Pancreas (tissue), 10 donors: ENCODE data around the gene C19orf25. TPM values are rescaled to one million over a fixed set of nuclear protein-coding genes. Genes with fewer than 3 reads are reported as not detected.

Experiments used
- ATAC-seq, 4 donors: fragments of 200-7000 bp; cut with Tn5 transposase; one replicate each; pipeline versions ENCODE4 v1.8.0 to v1.9.1; 2020; ENCODE audit warnings: mild to moderate bottlenecking in 4 of 4, moderate library complexity in 4 of 4
- DNase-seq, 6 donors: peaks; one replicate each; pipeline ENCODE4 v3.0.0-alpha.2; 2020
- FAIRE-seq: peaks from 2 replicates; lab custom pipeline; 2012; peaks lifted over from hg19 to GRCh38; lab: Jason Lieb, UNC
- H3K27ac ChIP-seq, 4 donors: fragments of 200-600 bp; sonication (generic); 1 replicate in 3 of 4; 2 replicates in 1 of 4; pipeline versions ENCODE4 v1.5.0 to v1.8.0; 2020
- H3K27me3 ChIP-seq, 4 donors: fragments of 200-600 bp; one replicate each; pipeline ENCODE4 v1.8.0; 2021
- H3K36me3 ChIP-seq, 3 donors: fragments of 200-600 bp; sonication (generic) in 1 of 3; one replicate each; pipeline versions ENCODE4 v1.5.0 to v1.8.0; 2020 to 2021
- H3K4me1 ChIP-seq, 3 donors: fragments of 200-600 bp; one replicate each; pipeline ENCODE4 v1.8.0; 2021
- H3K4me3 ChIP-seq, 4 donors: fragments of 200-600 bp; sonication (generic) in 2 of 4; one replicate each; pipeline versions ENCODE4 v1.5.0 to v1.8.0; 2020 to 2021
- H3K9me3 ChIP-seq, 4 donors: fragments of 200-600 bp; one replicate each; pipeline ENCODE4 v1.8.0; 2021
- CTCF ChIP-seq, 4 donors: fragments of 200-600 bp; sonication (generic) in 3 of 4; IDR thresholded peaks; one replicate each; pipeline versions ENCODE4 v1.5.0 to v1.8.0; 2021; ENCODE audit warnings: antibody characterized with exemption in 4 of 4
- WGBS, 2 donors: extraction: QIAGEN DNeasy Blood & Tissue Kit; methylation state at CpG; one replicate each; pipeline ENCODE4 v1.1.7; 2013; 5-methylcytosine and 5-hydroxymethylcytosine counted together
- intact Hi-C, 3 donors: fragments of 100-400 bp; cut with DNase I; formaldehyde crosslinking; loops; one replicate each; pipeline versions ENCODE4 v1.11.1 to v1.14.2; 2022
- polyA plus RNA-seq, 2 donors: library from polyadenylated mRNA; stranded (reverse); fragments of 200-250 nt; gene quantifications; one replicate each; pipeline ENCODE4 v1.2.3, GENCODE V29; 2013
- total RNA-seq, 6 donors: library from RNA; stranded (reverse); fragmentation: NEBNext Ultra II Directional in 4 of 6; extraction: Animal tissue kit (Norgen Biotek cat#: 25700) in 4 of 6; gene quantifications; one replicate each; pipeline versions ENCODE4 v1.2.1 to v1.2.4, GENCODE V29; 2021 to 2023
- donor health status: healthy with polysubstance abuse.
- donor health status: DM: no; HTN: no; CAD: no; lungs with moderate emphysema.
- donor health status: DM: no; HTN: no; CAD: no.
- donor health status: control.
- donor health status: control.
- donor health status: Bipolar disorder and iron deficiency.
- donor health status: DM: yes; HTN: yes; CAD: no.
- donor health status: DM: no; HTN: no; CAD: no.
- donor health status: DM: no; HTN: no; CAD: no.
- donor health status: DM: yes; HTN: yes; CAD: no.

Gene C19orf25
- total and polyA plus RNA-seq, 8 donors: 10.7 to 39.0 (median 15.6) TPM

GRCh38 chr19:1518471-1518870, 39.5 kb upstream of the C19orf25 start:
- WGBS, 2 donors: 79 to 92% methylated on average over 4 of the region's 4 CpGs
- no peaks in the 10 kb centered on the region for H3K36me3 ChIP-seq

GRCh38 chr19:1516395-1516753, 37.4 kb upstream of the C19orf25 start:
- H3K36me3 ChIP-seq: no peaks in the 10 kb centered on the region
- no peak overlapping the region for H3K27ac ChIP-seq
- intact Hi-C loops: loop anchor here in 1 of 3 donors (10.0 kb wide), 1 partner anchor 72 kb away; no protein-coding TSS in a partner anchor
- no peak for ATAC-seq
- H3K27me3 ChIP-seq: no peaks in the 10 kb centered on the region
- no peak for DNase-seq
- 73 to 81% methylated on average over 8 of the region's 8 CpGs for WGBS, 2 donors
- no peaks in the 10 kb centered on the region for H3K4me1 ChIP-seq
- TF ChIP-seq CTCF (IDR thresholded peaks at IDR 0.05): no peak
- no peak for FAIRE-seq
- H3K9me3 ChIP-seq: no peaks in the 10 kb centered on the region
- no peak overlapping the region for H3K4me3 ChIP-seq

More at GRCh38 chr19:1518471-1518870, 39.5 kb upstream of the C19orf25 start:
- H3K4me3 ChIP-seq: no peak overlapping the region
- TF ChIP-seq CTCF (IDR thresholded peaks at IDR 0.05): no peak
- FAIRE-seq: no peak
- ATAC-seq: no peak
- H3K27me3 ChIP-seq: peaks cover 0 to 5% (median 1%) of the 10 kb centered on the region in 4 donors
- H3K4me1 ChIP-seq: no peaks in the 10 kb centered on the region
- intact Hi-C loops: loop anchor here in 1 of 3 donors (10.0 kb wide), 1 partner anchor 74 kb away; no protein-coding TSS in a partner anchor
- no peaks in the 10 kb centered on the region for H3K9me3 ChIP-seq
- DNase-seq: no peak
- no peak overlapping the region for H3K27ac ChIP-seq

- H3K27ac ChIP-seq: no peak overlapping the region
- no peaks in the 10 kb centered on the region for H3K4me1 ChIP-seq
- no peaks in the 10 kb centered on the region for H3K27me3 ChIP-seq
- WGBS, 2 donors: 56 to 63% methylated on average over 14 of the region's 14 CpGs
- H3K36me3 ChIP-seq: no peaks in the 10 kb centered on the region
- TF ChIP-seq CTCF (IDR thresholded peaks at IDR 0.05): no peak
- intact Hi-C loops: loop anchor here in 1 of 3 donors (10.0 kb wide), 1 partner anchor 70 kb away; no protein-coding TSS in a partner anchor
- no peak overlapping the region for H3K4me3 ChIP-seq
- FAIRE-seq (no peak), ATAC-seq (no peak), DNase-seq (peak in 1 of 6 donors; percentile 25)
- no peaks in the 10 kb centered on the region for H3K9me3 ChIP-seq
Observed at GRCh38 chr19:1514986-1515721, 36.1 kb upstream of the C19orf25 start.

- intact Hi-C loops: loop anchor here in 1 of 3 donors (10.0 kb wide), 1 partner anchor 69 kb away; no protein-coding TSS in a partner anchor
- peak in 1 of 6 donors; percentile 56 for DNase-seq
- 54 to 57% methylated on average over 10 of the region's 10 CpGs for WGBS, 2 donors
- H3K4me3 ChIP-seq: no peak overlapping the region
- TF ChIP-seq CTCF (IDR thresholded peaks at IDR 0.05): no peak
- H3K27me3 ChIP-seq: no peaks in the 10 kb centered on the region
- ATAC-seq: no peak
- no peaks in the 10 kb centered on the region for H3K4me1 ChIP-seq
- no peak overlapping the region for H3K27ac ChIP-seq
- H3K9me3 ChIP-seq: no peaks in the 10 kb centered on the region
- FAIRE-seq: no peak
- H3K36me3 ChIP-seq: no peaks in the 10 kb centered on the region
Observed at GRCh38 chr19:1514295-1514661, 35.3 kb upstream of the C19orf25 start.
